Muscle layer of duodenum (tissue), 2 donors: ENCODE measurements around the gene PTPRG.
A peak's percentile ranks its signal among the peaks of the same experiment; 100 is the strongest.

Experiments used
- H3K27ac ChIP-seq: one replicate; pipeline ENCODE4 v1.7.0; 2013; ENCODE audit warnings: mild to moderate bottlenecking, low read length
- H3K27me3 ChIP-seq: one replicate; pipeline ENCODE4 v1.7.0; 2013; ENCODE audit warnings: low read depth, mild to moderate bottlenecking, control low read depth, low read length
- H3K36me3 ChIP-seq, 2 donors: one replicate each; pipeline ENCODE4 v1.7.0; 2013; ENCODE audit warnings: low read length in 2 of 2, control low read depth in 1 of 2, mild to moderate bottlenecking in 1 of 2; ENCODE audit not compliant: insufficient read depth in 2 of 2, control insufficient read depth in 1 of 2
- H3K4me1 ChIP-seq, 2 donors: one replicate each; pipeline ENCODE4 v1.7.0; 2013; ENCODE audit warnings: low read length in 2 of 2, mild to moderate bottlenecking in 2 of 2, control low read depth in 1 of 2, moderate library complexity in 1 of 2; ENCODE audit not compliant: insufficient read depth in 2 of 2, control insufficient read depth in 1 of 2
- H3K4me3 ChIP-seq, 2 donors: one replicate each; pipeline ENCODE4 v1.7.0; 2013; ENCODE audit warnings: low read length in 2 of 2, low read depth in 1 of 2, mild to moderate bottlenecking in 1 of 2
- H3K9me3 ChIP-seq, 2 donors: one replicate each; pipeline ENCODE4 v1.7.0; 2013; ENCODE audit warnings: low read length in 2 of 2, control low read depth in 1 of 2, mild to moderate bottlenecking in 1 of 2; ENCODE audit not compliant: control insufficient read depth in 1 of 2
- donor health status: healthy.

PTPRG gene

GRCh38 chr3:61914276-61914675 is 352.9 kb downstream of the PTPRG start:
- Histone ChIP-seq H3K36me3 (no peaks in the 10 kb centered on the region), H3K9me3 (no peaks in the 10 kb centered on the region), H3K4me1 (peaks cover 0 to 4% of the 10 kb centered on the region in 2 donors), H3K4me3 (no peak overlapping the region), H3K27ac (no peak overlapping the region), H3K27me3 (no peaks in the 10 kb centered on the region)

DNA sequence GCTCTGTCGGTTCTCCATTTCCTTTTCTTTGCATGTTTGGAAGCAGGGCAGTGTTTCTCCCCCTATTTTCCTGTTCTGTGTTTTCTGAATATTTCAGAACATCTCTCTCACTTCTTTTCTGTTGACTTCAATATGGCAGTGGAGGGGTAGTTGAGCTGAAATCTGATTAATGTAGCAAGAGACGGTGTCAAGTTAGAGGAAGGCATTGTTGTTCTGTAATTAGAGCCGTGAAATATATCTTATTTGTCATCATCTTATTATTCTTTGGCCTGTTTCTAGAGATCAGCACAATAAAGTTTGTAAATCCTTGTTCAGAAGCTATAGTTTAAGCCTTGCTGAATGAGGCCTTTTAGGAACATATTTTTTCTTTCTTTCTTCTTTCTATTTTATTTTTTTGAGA is 353.9 kb downstream of the PTPRG start:
- Histone ChIP-seq H3K27ac (no peak overlapping the region), H3K36me3 (no peaks in the 10 kb centered on the region), H3K4me3 (no peak overlapping the region), H3K27me3 (no peaks in the 10 kb centered on the region), H3K9me3 (no peaks in the 10 kb centered on the region), H3K4me1 (peaks cover 0 to 4% of the 10 kb centered on the region in 2 donors)

GRCh38 chr3:61919371-61919770 is 358.0 kb downstream of the PTPRG start:
- Histone ChIP-seq H3K27me3 (no peaks in the 10 kb centered on the region), H3K4me1 (peaks cover 0 to 11% of the 10 kb centered on the region in 2 donors), H3K27ac (no peak overlapping the region), H3K4me3 (no peak overlapping the region), H3K36me3 (no peaks in the 10 kb centered on the region), H3K9me3 (no peaks in the 10 kb centered on the region)

- Histone ChIP-seq H3K27me3 (no peaks in the 10 kb centered on the region), H3K4me3 (no peak overlapping the region), H3K27ac (no peak overlapping the region), H3K9me3 (no peaks in the 10 kb centered on the region), H3K4me1 (peaks cover 0 to 29% of the 10 kb centered on the region in 2 donors), H3K36me3 (peaks cover 0 to 1% of the 10 kb centered on the region in 2 donors)
These were observed 360.7 kb downstream of the PTPRG start for GRCh38 chr3:61922118-61922517.

DNA sequence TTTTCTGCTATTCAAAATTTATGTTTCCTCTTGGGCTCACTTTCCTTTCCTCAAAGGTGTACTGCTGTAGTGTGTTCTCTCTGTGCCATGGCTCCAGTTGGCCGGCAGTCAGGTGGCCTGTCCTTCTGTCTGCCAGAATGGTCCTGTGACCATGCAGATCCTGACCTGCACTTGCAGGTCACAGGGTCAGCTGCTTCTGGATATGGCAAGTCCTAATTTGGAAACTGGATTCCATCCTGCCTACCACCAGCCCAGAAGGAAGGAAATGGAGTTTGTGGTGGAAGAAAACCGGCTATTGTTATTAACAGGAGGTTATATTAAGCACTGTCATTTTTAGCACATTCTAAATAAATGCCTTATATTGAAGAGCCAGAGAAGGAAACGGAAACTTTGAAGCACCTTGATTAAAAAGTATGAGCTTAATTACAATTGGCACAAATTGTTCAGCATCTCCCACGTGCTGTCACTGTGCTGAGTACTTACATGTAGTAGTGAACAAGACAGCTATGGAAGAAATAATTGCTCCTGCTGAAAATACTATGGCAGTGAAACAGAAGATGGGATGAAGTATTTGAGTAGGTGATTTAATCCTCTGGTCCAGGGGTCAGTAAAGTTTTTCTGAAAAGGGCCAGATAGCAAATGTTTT is 362.8 kb downstream of the PTPRG start:
- peaks cover 0 to 3% of the 10 kb centered on the region in 2 donors for H3K36me3 ChIP-seq
- no peak overlapping the region for H3K4me3 ChIP-seq
- no peak overlapping the region for H3K27ac ChIP-seq
- H3K27me3 ChIP-seq: no peaks in the 10 kb centered on the region
- H3K4me1 ChIP-seq: peaks cover 5 to 49% of the 10 kb centered on the region in 2 donors
- H3K9me3 ChIP-seq: no peaks in the 10 kb centered on the region

DNA sequence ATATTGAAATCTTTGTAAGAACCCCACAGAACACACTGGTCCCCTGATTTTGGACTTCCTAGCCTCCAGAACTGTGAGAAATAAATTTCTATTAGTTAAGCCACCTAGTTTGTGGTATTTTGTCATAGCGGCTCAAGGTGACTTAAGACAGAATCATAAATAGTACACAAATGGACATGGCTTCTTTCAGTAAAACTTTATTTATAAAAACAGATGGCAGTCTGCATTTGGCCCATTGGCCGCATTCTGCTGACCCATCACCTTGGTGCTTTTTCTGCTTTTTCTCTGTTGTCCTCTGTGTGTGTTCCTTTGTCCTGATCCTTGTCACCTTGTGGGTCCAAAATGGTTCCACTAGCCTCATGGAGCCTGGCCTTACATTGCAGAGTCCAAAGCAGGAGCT is 363.6 kb downstream of the PTPRG start:
- no peaks in the 10 kb centered on the region for H3K9me3 ChIP-seq
- peaks cover 0 to 3% of the 10 kb centered on the region in 2 donors for H3K36me3 ChIP-seq
- H3K27ac ChIP-seq: no peak overlapping the region
- H3K4me1 ChIP-seq: peaks cover 5 to 51% of the 10 kb centered on the region in 2 donors
- H3K27me3 ChIP-seq: no peaks in the 10 kb centered on the region
- no peak overlapping the region for H3K4me3 ChIP-seq

- Histone ChIP-seq H3K4me1 (peaks cover 5 to 51% of the 10 kb centered on the region in 2 donors), H3K9me3 (no peaks in the 10 kb centered on the region), H3K4me3 (no peak overlapping the region), H3K27me3 (no peaks in the 10 kb centered on the region), H3K36me3 (peaks cover 0 to 3% of the 10 kb centered on the region in 2 donors), H3K27ac (no peak overlapping the region)
These were observed 364.4 kb downstream of the PTPRG start for GRCh38 chr3:61925721-61926120.

DNA sequence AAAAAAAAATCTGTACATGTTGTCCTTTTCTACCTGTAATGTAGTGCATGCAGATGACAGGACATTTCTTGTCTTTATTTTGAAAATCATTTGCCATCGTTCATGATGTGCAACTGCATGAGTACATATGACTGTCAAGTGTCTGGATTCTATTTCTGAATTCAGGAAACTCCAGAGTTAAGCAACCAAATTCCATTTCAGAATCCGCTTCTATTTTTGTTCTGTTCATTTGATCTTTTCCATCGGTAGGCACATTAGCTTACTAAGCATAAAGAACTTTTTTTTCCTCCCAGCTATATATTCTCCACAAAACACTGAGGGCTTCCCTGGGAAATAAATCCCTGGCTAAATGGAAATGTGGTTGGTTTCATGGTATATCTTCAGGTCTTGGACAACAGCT is 365.6 kb downstream of the PTPRG start:
- peaks cover 0 to 3% of the 10 kb centered on the region in 2 donors for H3K36me3 ChIP-seq
- peaks cover 5 to 51% of the 10 kb centered on the region in 2 donors for H3K4me1 ChIP-seq
- H3K4me3 ChIP-seq: no peak overlapping the region
- no peaks in the 10 kb centered on the region for H3K27me3 ChIP-seq
- H3K9me3 ChIP-seq: no peaks in the 10 kb centered on the region
- peak overlapping the region; percentile 11 for H3K27ac ChIP-seq

DNA sequence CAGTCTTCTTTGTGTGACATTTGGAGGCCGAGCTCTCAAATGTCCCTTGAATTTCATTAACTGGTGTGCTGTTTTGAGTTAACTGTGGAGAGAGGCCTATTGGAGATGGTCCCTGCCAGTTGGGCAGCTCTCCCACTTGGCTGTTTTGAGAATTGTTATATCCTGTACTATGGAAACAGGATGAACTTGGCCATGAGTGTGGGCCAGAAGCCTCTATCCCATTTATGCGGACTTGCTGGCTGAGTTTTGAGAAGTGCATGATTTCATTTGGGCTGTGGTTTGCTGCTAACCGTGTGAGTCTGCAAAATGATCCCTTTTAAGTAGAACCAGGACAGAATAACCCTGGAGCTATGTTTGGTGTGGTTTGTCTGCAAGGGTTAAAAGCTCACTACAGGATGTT is 366.0 kb downstream of the PTPRG start:
- Histone ChIP-seq H3K4me1 (peaks cover 5 to 51% of the 10 kb centered on the region in 2 donors), H3K27me3 (no peaks in the 10 kb centered on the region), H3K27ac (peak overlapping the region; percentile 11), H3K4me3 (no peak overlapping the region), H3K36me3 (peaks cover 0 to 3% of the 10 kb centered on the region in 2 donors), H3K9me3 (no peaks in the 10 kb centered on the region)

DNA sequence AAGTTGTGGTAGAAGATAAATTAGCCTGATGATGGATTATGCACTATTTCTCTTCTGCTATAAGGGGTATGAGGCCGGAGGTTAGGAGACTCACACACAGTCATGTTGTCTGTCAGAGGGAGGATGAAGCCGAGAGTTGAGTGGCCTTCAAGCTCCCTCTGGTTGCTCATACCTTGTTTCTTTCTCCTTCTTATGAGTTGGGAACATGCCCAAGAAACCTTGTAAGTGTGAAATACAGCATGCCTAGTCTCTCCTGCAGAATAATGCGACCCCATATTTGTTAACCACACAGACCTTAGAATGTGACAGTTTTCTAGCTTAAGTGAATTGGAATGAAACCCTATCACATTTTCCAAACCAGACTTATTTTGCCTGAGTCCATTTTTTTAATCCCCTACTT is 366.7 kb downstream of the PTPRG start:
- H3K27me3 ChIP-seq: no peaks in the 10 kb centered on the region
- peak overlapping the region; percentile 11 for H3K27ac ChIP-seq
- H3K36me3 ChIP-seq: peaks cover 0 to 3% of the 10 kb centered on the region in 2 donors
- H3K4me3 ChIP-seq: no peak overlapping the region
- H3K9me3 ChIP-seq: no peaks in the 10 kb centered on the region
- peaks cover 5 to 51% of the 10 kb centered on the region in 2 donors for H3K4me1 ChIP-seq

- no peak overlapping the region for H3K27ac ChIP-seq
- H3K36me3 ChIP-seq: peaks cover 0 to 3% of the 10 kb centered on the region in 2 donors
- peaks cover 5 to 50% of the 10 kb centered on the region in 2 donors for H3K4me1 ChIP-seq
- no peaks in the 10 kb centered on the region for H3K9me3 ChIP-seq
- no peak overlapping the region for H3K4me3 ChIP-seq
- H3K27me3 ChIP-seq: no peaks in the 10 kb centered on the region
These were observed 367.5 kb downstream of the PTPRG start for GRCh38 chr3:61928776-61929314.

- no peak overlapping the region for H3K4me3 ChIP-seq
- peaks cover 0 to 3% of the 10 kb centered on the region in 2 donors for H3K9me3 ChIP-seq
- peaks cover 0 to 3% of the 10 kb centered on the region in 2 donors for H3K36me3 ChIP-seq
- no peak overlapping the region for H3K27ac ChIP-seq
- peaks cover 5 to 42% of the 10 kb centered on the region in 2 donors for H3K4me1 ChIP-seq
- H3K27me3 ChIP-seq: no peaks in the 10 kb centered on the region
These were observed 368.2 kb downstream of the PTPRG start for GRCh38 chr3:61929617-61930016.
